Activated gamma-delta T cell treated with anti-CD3 and anti-CD28 coated beads, Interleukin-2, amount 50 U/mL, for 16 hours (primary cell): ENCODE data around the gene RPRD1B.
"Not testable (repeated sequence)": the region's sequence is repeated elsewhere in the genome, so short reads cannot be mapped to it uniquely, and the experiment has no call there.

Source experiments
- DNase-seq: peaks from one replicate; pipeline ENCODE4 v3.0.0-alpha.2; 2020; ENCODE audit warnings: low read depth

Gene RPRD1B

DNA sequence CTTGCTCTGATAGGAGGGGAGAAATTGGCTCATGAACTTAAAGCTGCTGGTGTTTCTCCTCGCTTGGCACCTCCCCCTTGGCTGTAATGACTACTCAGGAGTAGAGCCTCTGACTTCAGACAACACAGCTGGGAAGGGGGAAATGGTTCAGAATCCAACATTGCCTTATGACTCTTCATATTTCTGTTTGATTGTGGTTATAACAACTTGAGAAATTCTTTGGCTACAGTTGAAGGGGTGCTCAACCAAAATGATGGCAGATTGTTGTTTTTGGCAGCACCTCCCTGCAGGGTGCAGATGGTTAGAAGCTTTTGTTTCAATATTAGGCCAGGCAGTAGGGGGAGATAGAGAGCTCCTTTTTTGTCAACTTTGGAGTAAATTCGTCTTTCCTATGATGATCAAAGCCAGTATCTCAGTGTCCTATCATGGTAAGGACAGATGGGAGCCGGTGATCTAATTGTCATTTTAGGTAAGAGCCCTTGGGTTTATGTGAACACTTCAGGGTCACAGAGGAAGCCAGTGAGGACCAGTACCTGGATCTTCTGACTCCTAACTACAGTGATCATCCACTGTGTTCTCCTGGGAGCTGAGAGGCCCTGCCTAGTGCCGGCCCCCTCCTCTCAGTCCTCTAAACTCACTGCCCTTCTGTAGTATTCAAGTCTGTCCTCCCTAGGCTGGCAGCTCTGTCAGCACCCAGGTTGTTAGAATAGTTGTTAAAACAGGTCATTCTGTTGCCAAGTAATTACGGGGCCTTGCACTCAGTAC lies 39.9 kb downstream of the RPRD1B start:
- DNase-seq = no peak

DNA sequence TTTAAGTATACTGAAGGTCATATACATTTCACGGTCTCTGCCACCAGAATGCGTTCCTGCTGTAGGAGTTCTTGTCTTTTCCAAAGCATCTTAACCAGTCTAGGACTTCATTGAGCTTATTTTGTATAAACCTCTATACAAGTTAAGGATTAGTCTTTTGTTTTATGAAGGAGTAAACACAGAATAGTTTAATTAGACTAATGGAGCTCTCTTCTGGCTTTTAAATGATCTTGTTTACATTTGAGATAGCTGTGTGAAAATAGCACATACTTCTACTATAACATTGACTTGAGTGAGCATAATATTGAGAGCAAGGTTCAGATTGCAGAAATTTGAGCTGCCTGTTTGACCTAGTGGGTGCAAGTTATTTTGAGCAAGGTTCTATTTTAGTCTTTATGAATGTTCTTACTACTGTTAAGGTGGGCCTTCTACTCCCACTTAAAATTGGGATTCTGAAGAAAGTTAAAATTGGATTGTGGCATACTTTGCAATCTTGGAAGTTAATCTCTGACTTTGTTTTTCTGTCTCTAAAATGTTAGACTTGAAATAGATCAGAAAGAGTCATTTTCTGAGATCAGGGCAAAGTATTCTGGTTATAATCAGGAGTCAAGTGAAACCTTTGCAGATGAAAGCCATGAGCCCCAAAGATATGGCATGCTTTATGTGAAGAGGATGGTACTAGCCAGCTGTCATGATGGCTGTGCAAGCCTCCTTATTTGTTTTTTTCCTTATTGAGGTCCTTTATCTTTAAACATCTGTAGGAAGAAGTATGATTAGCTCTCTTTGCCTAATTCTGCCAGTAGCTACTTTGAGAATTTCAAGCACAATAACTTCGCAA lies 41.8 kb downstream of the RPRD1B start:
- DNase-seq = no peak

DNA sequence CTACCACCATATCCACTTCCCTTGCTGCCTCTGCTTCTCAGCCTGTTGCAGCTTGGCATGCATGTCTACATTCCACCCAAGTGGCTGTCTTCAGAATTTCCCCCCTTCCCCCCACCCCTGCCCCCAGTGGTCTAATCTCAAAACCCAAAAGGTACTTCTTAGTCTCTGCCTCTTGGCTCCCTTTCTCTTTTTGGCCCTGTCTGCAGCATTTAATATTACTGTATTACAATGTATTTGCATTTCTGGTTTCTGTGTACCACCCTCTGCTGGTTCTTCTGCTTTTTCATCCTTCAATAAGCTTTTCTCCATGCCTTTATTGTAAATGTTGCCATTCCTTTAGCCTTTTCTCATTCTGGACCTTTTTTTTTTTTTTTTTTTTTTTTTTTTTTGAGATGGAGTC lies 43.0 kb downstream of the RPRD1B start:
- no peak for DNase-seq

DNA sequence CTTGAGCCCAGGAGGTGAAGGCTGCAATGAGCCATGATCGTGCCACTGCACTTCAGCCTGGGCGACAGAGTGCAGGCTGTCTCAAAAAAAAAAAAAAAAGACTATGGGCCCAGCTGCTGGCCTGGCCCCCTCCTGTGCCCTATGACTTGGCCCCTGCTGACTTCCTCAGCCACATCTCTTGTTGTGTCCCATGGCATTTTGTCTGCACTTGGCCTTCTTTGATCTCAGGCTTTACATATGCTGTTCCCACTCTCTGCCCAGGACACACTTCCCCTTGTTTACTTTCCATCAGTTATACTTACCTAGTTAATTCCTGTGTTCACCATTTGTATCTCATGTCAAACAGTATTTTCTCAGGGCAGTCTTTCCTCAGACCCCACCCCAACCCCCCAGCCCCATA lies 44.5 kb downstream of the RPRD1B start:
- no peak for DNase-seq

DNA sequence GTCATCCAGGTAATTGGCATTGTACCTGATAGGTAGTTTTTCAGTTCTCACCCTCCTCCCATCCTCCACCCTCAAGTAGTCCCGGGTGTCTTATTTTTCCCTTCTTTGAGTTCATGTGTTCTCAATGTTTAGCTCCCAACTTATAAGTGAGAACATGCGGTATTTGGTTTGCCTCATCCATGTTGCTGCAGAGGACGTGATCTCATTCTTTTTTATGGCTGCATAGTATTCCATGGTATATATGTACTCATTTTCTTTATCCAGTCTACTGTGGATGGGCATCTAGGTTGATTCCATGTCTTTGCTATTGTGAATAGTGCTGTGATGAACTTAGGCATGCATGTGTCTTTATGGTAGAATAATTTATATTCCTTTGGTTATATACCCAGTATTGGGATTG lies 45.8 kb downstream of the RPRD1B start:
- DNase-seq = no peak

DNA sequence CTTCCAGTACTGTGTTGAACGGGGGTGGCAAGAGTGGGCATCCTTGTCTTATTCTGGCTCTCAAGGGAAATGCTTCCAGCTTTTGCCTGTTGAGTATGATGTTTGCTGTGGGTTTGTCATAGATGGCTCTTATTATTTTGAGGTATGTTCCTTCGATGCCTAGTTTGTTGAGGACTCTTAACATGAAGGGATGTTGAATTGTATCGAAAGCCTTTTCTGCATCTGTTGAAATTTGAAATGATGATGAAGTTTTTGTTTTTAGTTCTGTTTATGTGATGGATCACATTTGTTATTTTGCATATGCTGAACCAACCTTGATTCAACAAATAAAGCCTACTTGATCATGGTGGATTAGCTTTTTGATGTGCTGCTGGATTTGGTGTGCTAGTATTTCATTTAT lies 48.0 kb downstream of the RPRD1B start:
- DNase-seq = no peak

DNA sequence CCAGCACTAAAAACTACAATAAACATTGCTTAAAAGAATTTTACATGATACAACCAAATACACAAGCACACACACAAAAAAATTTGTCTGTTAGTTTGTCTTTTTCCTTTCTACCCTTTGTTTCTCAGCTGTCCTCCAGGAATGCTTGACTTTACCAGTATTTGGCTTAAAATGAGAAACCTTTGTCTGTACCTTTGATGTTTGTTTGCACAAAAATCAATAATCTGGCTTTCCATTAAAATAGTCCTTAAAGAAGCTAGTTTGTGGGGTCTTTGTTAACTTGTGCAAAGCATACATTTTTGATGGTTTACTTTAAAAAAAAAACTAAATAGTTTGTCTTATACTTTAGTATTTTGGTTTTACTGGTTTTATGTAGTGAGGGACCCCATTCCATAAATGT lies 49.3 kb downstream of the RPRD1B start:
- DNase-seq = no peak

DNA sequence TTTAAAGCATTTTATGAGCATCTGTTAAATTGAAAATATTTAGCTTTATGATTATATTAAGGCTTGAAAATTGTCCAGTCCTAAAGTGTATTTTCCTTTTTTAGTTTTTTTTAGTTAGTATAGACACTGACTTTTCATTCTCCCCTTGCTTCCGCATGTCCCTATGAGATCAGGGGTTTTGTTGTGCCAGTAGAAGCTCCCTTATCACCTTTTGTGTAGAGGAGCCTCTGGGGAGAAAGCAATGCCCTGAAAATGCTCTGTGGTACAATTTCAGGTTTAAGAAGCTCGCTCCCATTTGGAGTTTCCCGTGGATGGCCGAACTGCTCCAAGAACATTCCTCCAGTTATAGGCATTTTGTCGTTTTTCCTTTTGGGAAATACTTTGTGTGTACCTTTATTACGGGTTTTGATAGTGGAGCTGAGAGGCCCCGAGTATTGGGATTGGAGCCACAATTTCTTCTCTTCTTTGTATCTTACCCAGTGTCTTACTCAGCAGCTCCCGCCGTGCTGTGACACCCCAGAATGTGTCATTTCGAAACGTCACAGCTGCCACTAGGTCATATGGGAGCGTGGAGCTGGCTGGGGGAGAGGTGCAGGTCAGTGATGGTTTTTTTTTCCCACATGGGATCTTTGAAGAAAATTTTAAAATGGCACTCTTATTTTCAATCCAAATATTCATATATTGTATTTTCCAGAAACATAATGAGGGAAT lies 49.9 kb downstream of the RPRD1B start:
- DNase-seq = no peak

DNA sequence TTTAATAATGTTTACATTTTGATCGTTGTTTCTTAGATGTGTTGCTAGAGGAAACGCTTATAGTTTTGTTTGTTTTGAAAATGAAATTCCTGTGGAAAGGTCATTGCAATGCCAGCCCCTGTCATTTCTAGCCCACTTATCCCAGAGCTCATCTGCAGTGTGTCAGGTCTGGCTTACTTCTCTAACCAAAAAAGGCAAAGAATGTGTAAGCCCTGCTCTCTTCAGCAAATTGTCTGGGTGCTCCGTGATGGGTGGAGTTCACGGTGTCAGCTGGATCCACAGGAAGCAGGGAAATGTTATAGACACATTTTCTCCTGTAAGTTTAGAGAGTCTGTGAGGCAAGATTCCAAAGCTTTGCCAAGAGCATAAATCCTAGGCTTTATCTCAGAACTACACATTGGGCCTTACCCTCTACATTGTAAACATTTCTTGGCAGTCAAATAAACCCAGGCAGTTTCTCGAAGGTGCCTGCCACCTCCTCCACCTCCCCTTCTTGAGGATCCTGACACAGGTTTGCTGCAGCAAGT lies 50.9 kb downstream of the RPRD1B start:
- no peak for DNase-seq

DNA sequence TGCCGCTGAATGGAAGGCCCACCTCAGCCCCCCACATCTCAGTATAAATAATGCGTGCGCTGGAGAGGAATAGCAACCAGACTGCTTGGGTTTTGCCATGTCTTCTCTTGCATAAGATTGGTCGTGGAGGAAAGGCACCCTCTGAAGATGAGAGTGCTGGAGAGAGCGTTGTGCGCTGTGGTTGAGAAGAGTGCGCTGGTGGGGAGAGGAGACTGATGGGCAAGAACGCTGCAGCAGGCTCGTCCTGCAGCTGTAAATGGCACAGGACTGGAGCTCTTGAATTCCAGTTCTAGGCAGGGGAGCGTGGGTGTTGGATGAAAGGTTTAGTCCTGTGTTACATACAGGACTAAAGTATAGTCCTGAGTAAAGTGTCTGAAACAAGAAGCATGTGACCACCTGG lies 51.5 kb downstream of the RPRD1B start:
- DNase-seq = no peak

DNA sequence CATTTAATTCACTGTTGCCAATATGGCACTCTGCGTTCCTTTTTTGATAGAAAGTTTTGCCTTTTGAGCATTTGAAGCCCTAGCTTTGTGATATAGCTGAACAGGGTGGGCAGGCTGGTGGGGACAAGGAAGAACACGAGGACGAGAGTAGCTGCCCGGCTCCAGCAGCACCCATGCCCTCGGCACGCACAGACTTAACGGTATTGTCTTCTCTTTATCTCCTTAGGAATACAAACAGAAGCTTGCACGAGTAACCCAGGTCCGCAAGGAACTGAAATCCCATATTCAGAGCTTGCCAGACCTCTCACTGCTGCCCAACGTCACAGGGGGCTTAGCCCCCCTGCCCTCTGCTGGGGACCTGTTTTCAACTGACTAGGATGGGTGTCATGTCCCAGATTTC lies 56.0 kb downstream of the RPRD1B start:
- DNase-seq = no peak

DNA sequence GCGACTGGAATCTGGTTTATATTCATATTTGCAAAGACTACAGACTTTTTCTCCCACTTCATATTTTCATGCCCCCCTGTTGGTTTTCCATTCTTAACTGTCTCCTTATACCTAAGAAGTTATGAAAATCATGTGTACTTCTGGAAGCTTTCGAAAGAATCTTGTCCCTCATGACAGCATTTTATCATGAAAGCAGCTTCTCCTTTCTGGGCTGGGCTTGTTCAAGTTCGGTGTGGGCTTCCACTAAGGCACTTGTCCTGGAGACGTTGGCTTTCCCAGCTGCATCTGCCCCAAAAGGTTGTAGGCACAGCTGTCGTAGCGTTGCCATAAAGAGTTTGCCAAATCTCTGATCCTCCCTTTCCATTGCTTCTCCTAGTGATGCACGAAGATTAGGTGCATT lies 56.5 kb downstream of the RPRD1B start:
- no peak for DNase-seq

DNA sequence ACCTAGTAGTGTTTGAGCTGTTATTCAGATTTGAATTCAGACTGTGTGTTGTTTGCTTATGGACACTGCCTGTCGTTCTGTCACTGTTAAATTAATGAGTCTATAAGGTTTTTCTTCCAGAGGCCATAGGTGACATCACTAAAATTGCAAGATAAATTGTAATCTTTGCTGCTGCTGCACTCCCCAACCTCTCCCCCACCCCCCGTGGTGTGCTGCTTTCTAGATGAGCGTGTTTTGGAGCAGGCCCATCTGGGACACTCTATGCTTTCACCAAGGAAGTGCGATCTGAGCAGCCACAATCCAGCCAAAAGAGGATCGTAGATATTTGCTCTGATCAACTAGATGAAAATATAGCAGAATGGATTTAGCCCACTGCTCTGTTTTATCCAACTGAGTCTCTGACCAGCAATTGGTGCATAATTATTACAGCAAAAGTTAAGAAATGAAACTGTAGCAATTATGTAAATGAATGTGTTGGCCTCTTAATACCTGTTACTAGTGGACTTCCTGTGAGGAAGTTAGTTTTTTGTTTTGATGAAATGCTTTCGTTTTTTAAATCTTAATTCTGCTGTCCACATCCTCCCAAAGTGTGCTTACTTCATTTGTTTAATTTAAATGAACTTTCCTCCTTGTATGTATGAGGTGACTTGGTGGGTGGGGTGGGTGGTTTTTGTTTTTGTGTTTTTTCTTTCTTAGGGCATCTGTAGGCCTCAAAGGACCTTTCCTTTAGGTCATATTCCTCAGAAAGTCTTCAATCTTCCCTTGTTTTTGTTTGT lies 58.1 kb downstream of the RPRD1B start:
- no peak for DNase-seq

DNA sequence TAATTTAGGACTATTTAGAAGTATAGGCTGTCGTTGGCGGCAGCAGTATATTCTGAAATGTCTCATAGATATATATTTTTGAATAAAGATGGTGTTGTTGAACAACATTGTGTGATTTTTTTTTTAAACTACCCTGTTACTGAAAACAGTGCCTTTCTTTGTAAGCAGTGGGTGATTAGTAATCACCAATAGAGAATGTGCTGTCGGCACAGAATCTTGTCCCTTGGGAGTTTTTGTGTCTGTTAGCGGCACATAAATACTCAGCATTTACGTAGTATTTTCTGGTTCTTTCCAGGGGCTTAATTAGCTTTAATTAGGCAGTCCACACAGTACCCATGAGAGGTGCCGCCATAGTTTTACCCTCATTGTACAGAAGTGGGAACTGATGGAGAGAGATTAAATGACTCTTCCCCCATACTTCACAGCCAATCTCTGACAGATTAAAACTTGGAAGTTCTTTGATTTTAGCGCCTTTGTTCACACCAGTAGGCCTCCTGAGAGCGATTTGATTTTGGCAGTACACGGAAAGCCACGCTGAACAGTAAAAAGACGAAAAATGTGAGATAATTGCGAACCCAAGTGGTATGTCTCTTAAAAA lies 58.8 kb downstream of the RPRD1B start:
- no peak for DNase-seq

DNA sequence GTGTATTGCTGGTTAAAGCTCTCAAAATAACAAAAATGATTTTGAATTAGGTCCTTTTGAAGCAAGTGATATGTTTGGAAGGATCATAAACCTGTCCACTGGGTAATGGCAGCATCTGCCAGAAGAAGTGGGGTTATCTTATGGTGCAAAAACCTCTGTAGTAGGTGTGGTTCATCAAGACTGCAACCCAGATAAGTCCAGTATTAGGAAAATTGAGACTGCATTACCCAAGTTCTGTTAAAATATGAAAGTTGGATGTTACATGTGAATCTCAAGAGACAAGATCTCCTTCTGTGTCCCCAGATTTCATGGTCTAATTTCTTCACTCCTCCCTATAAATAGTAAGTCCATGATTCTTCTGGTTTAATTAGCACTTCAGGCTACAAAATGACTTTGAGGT lies 59.4 kb downstream of the RPRD1B start:
- no peak for DNase-seq

DNA sequence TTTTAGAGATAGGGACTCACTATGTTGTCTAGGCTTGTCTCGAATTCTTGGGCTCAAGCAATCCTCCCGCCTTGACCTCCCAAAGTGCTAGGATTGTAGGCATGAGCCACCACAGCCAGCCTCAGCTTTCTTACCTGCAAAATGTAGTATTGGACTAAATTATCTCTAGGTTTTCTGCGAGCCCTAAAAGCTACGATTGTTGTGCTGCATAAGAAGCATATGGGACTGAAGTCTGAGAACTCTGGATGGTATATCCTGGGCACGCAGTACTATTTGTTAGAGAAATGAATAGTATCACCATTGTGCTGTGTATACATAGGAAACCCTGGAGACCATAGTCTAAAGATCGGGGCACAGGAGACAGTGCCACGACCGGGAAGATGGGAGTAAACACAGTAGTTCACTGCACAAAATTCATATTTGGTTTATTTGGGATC lies 60.1 kb downstream of the RPRD1B start:
- no peak for DNase-seq

DNA sequence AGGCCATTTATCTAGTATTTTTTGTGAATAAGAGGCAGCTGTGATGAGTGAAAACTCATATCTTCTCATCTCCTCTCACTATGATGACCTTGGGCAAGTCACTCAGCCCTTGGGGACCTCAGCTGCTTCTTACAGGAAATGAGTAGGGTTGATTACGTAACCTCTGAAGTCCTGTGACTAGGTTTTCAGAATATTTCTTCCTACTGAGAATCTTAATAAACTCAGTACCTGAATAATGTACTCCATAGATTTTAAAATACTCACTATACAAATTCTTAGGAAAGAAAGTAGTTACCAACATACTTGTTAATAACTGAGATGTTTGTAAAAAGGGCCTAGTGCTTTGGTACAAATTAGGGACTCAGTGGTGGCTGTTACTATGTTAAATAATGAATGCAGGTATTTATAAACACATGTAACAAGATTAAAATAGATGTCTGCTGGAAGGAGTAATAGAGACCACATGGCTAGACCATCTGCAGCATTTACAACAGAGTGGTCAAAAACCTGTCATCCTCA lies 60.9 kb downstream of the RPRD1B start:
- no peak for DNase-seq

DNA sequence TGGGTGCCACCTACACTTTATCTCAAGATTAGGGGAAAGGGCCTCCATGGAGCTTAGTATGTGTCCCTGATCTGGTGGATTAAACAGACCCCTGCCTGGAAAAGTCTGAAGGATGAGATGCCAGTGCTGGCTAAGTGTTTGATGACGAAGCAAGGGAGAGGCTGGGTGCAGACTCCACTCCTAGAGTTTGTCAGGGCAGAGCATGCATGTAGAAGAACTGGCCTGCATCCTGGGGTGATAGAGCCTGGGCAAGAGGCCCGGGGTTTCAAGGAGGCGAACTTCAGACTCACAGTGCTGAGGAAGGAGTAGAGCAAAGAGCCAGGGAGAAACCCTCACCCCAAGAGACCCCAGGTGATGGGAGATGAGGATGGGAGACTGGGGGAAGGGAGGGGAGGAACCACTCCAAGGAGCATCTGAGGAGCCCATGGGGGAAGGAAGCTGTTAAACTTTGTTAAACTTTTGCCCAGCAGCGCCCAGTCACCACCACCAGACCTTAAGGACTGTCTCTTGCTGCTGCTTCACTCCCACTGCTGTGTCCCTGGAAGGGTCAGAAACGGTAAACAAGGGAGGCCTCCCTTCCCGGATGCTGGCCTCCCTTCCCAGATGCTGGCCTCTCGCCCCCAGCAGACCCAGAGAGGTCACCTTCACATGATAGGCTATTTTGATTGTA lies 61.6 kb downstream of the RPRD1B start:
- no peak for DNase-seq

DNA sequence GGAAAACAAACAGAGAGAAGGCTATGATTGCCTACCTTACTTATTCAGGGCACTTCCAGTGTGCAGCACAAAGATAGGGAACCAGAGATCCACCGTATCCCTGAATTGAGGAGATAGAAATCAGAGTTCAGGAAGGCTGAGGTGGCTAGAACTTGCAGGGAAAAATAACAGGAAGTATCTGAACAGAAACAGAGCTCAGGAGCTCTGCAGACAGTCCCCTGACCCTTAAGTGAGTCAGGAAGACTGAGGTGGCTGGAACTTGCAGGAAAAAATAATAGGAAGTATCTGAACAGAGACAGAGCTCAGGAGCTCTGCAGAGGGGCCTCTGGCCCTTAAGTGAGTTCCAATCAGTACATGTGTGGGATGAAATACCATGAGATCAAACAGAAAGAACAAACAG lies 65.4 kb downstream of the RPRD1B start:
- DNase-seq = no peak

DNA sequence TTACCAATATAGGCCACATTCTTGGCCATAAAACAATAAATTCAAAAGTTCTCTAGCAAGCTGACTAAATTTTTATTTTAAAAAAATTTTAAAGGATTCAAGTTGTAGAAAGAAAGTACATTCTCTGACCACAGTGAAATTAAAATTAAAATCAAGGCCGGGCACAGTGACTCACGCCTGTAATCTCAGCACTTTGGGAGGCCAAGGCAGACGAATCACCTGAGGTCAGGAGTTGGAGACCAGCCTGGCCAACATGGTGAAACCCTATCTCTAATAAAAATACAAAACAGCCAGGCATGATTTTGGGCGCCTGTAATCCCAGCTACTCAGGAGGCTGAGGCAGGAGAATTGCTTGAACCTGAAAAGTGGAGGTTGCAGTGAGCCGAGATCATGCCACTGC lies 68.7 kb downstream of the RPRD1B start:
- not testable (repeated sequence) for DNase-seq

DNA sequence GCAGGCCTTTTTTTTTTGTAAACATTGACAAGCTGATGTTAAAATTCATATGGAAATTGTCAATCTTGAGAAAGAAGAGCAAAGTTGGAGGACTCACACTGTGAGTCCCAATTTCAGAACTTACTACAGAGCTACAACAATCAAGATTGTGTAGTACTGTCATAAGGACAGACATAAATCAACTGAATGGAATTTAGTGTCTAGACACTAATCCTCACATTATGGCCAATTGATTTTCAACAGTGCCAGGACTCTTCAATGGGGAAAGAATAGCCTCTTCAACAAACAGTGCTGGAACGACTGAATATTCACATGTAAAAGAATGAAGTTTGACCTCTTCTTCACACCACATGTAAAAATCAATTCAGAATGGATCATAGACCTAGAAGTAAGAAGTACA lies 70.7 kb downstream of the RPRD1B start:
- no peak for DNase-seq
